ENCODE data around the gene PON2. TPM values are rescaled to one million over a fixed set of nuclear protein-coding genes. Genes with fewer than 3 reads are reported as not detected.

Gene PON2
- total and polyA plus RNA-seq, 2 of the 13 experiments (the other 11 are each of a cell fraction or from before 2014, with no cell fraction given), result 202 to 217 TPM

GRCh38 chr7:95434557-95435421 is at the start of gene PON2 (continued):
- no peak for TF ChIP-seq ZSCAN25 (CRISPR knock-in tag; IDR thresholded peaks at IDR 0.05)
- TF ChIP-seq TOE1 (CRISPR knock-in tag; IDR thresholded peaks at IDR 0.05), result 0 out of 2 replicates have a peak, but pooled peaks have one; percentile 68
- TF ChIP-seq KLF11 (CRISPR knock-in tag; IDR thresholded peaks at IDR 0.05), result no peak
- no peak for TF ChIP-seq ZC3H13 (CRISPR knock-in tag; IDR thresholded peaks at IDR 0.05)
- TF ChIP-seq ZNF790 (CRISPR knock-in tag; IDR thresholded peaks at IDR 0.05; ENCODE audit: borderline replicate concordance), result peak; percentile 79; the same call in 1 of the 2 replicates
- TF ChIP-seq ARID3A (IDR thresholded peaks at IDR 0.05; ENCODE audit: low read depth, low read length), result no peak
- no peak for TF ChIP-seq ZNF44 (CRISPR knock-in tag; IDR thresholded peaks at IDR 0.05)
- TF ChIP-seq ZKSCAN8 (CRISPR knock-in tag; IDR thresholded peaks at IDR 0.05; ENCODE audit: borderline replicate concordance), result 0 out of 2 replicates have a peak, but pooled peaks have one; percentile 21
- TF ChIP-seq RBM22 (optimal IDR thresholded peaks at IDR 0.05; ENCODE audit: low read length), result no peak
- 0 out of 2 replicates have a peak, but pooled peaks have one; percentile 37 for TF ChIP-seq ZNF30 (CRISPR knock-in tag; IDR thresholded peaks at IDR 0.05)
- peak; percentile 81 for TF ChIP-seq DRAP1 (CRISPR knock-in tag; IDR thresholded peaks at IDR 0.05)
- TF ChIP-seq ATF1 (CRISPR knock-in tag; IDR thresholded peaks at IDR 0.05), result no peak
- TF ChIP-seq ZNF781 (CRISPR knock-in tag; IDR thresholded peaks at IDR 0.05; ENCODE audit: borderline replicate concordance, not compliant biosample characterization), result no peak
- TF ChIP-seq ZKSCAN1 (IDR thresholded peaks at IDR 0.05; ENCODE audit: low read length), result no peak
- TF ChIP-seq EZH2 (conservative IDR thresholded peaks at IDR 0.05; ENCODE audit: low read depth, low read length), result no peak
- no peak for TF ChIP-seq ZBTB10 (CRISPR knock-in tag; IDR thresholded peaks at IDR 0.05; ENCODE audit: borderline replicate concordance)
- no peak for TF ChIP-seq ELF4 (CRISPR knock-in tag; IDR thresholded peaks at IDR 0.05; ENCODE audit: borderline replicate concordance)
- TF ChIP-seq ZNF362 (CRISPR knock-in tag; IDR thresholded peaks at IDR 0.05; ENCODE audit: borderline replicate concordance), result peak; percentile 4; the same call in 1 of the 2 replicates
- TF ChIP-seq PREB (CRISPR knock-in tag; IDR thresholded peaks at IDR 0.05), result no peak
- TF ChIP-seq ELF3 (CRISPR knock-in tag; IDR thresholded peaks at IDR 0.05), result peak; percentile 83
- TF ChIP-seq MTF2 (CRISPR knock-in tag; IDR thresholded peaks at IDR 0.05; ENCODE audit: borderline replicate concordance), result no peak; the same call in 1 of the 2 replicates
- TF ChIP-seq ZNF331 (CRISPR knock-in tag; IDR thresholded peaks at IDR 0.05), result peak; percentile 72; the same call in 1 of the 2 replicates
- TF ChIP-seq RELA (CRISPR knock-in tag; IDR thresholded peaks at IDR 0.05), result peak; percentile 79; the same call in 1 of the 2 replicates

Data from HepG2 (cell line).